HepG2 (cell line): ENCODE measurements around the gene SLCO3A1. TPM values are rescaled to one million over a fixed set of nuclear protein-coding genes. Genes with fewer than 3 reads are reported as not detected.

Source experiments
- ATAC-seq: fragments of 200-7000 bp; cut with Tn5 transposase; 3 replicates; pipeline ENCODE4 v1.9.1; 2020; ENCODE audit warnings: mild to moderate bottlenecking, moderate library complexity
- BruUV-seq: library from RNA; stranded (reverse); fragments of 400-500 nt; replicated peaks from 2 replicates; lab custom pipeline; 2021; lab: Mats Ljungman, UMichigan
- CTCF ChIA-PET: fragments of 300-600 bp; formaldehyde crosslinking; extraction: SDS; loops from one replicate; lab custom pipeline; 2021; ENCODE audit warnings: low total read pairs, inconsistent platforms, low intra/inter-chr PET ratio; lab: Yijun Ruan, JAX
- POLR2A ChIA-PET: fragments of 350-600 bp; sonication (Branson Sonifier 250); formaldehyde crosslinking; loops from one replicate; lab custom pipeline; 2020; ENCODE audit warnings: antibody characterized with exemption, inconsistent platforms; lab: Yijun Ruan, JAX
- DNase-seq: peaks from one replicate; pipeline ENCODE4 v3.0.0-alpha.2; 2015; ENCODE audit warnings: low spot score
- FAIRE-seq: peaks from 3 replicates; lab custom pipeline; 2011; peaks lifted over from hg19 to GRCh38; lab: Jason Lieb, UNC
- H2AFZ ChIP-seq: one replicate; pipeline ENCODE4 v1.6.1; 2011; ENCODE audit warnings: low read length, inconsistent platforms
- H3K27ac ChIP-seq: fragments of 300-600 bp; 3 replicates; pipeline ENCODE4 v1.8.0; 2011; ENCODE audit warnings: mixed run types, mild to moderate bottlenecking, mixed read lengths, low read length, inconsistent platforms; ENCODE audit not compliant: insufficient read depth; ENCODE audit errors: extremely low read length
- H3K27me3 ChIP-seq, 2 experiments: fragments of 200-600 bp in 1 of 2; 2 replicates in 1 of 2; 3 replicates in 1 of 2; pipeline versions ENCODE4 v1.6.0 to v1.8.0; 2011; ENCODE audit warnings: low read length in 2 of 2, mild to moderate bottlenecking in 2 of 2, moderate library complexity in 2 of 2, inconsistent platforms in 1 of 2; ENCODE audit not compliant: insufficient read depth in 2 of 2, control insufficient read depth in 1 of 2
- H3K36me3 ChIP-seq, 2 experiments: fragments of 200-600 bp in 1 of 2; replicated peaks in 1 of 2; 2 replicates in 1 of 2; 3 replicates in 1 of 2; pipeline versions ENCODE4 v1.5.1 to v1.8.0; 2011; ENCODE audit warnings: low read length in 2 of 2, inconsistent platforms in 1 of 2; ENCODE audit not compliant: insufficient read depth in 2 of 2, control insufficient read depth in 1 of 2
- H3K4me1 ChIP-seq: 2 replicates; pipeline ENCODE4 v1.5.1; 2012; ENCODE audit warnings: low read length, inconsistent platforms; ENCODE audit not compliant: insufficient read depth
- H3K4me2 ChIP-seq: 2 replicates; pipeline ENCODE4 v1.6.0; 2011; ENCODE audit warnings: low read depth, low read length, inconsistent platforms
- H3K4me3 ChIP-seq, 3 experiments: fragments of 200-600 bp in 1 of 3; sonication (generic), shearing (Covaris generic) in 1 of 3; replicated peaks in 1 of 3; 2 replicates each; pipeline ENCODE4 v1.5.1; 2011 to 2016; ENCODE audit warnings: low read length in 3 of 3, inconsistent platforms in 2 of 3, low read depth in 2 of 3, mild to moderate bottlenecking in 2 of 3, control low read depth in 1 of 3, mixed read lengths in 1 of 3; ENCODE audit not compliant: insufficient read depth in 1 of 3
- H3K79me2 ChIP-seq: one replicate; pipeline ENCODE4 v1.6.1; 2011; ENCODE audit warnings: low read length, inconsistent platforms; ENCODE audit not compliant: insufficient read depth
- H3K9ac ChIP-seq: 2 replicates; pipeline ENCODE4 v1.6.0; 2011; ENCODE audit warnings: mild to moderate bottlenecking, low read depth, low read length, inconsistent platforms; ENCODE audit not compliant: insufficient read depth
- H3K9me3 ChIP-seq: 2 replicates; pipeline ENCODE4 v1.5.1; 2012; ENCODE audit warnings: mild to moderate bottlenecking, low read length
- H4K20me1 ChIP-seq: 2 replicates; pipeline ENCODE4 v1.6.0; 2011; ENCODE audit warnings: inconsistent platforms, mild to moderate bottlenecking, low read length, moderate library complexity; ENCODE audit not compliant: insufficient read depth
- DR1 ChIP-seq: sonication (generic); formaldehyde crosslinking; IDR thresholded peaks from 2 replicates; pipeline ENCODE4 v1.8.0; 2021; ENCODE audit warnings: mild to moderate bottlenecking, missing genetic modification reagents, inconsistent platforms
- PPARG ChIP-seq: conservative IDR thresholded peaks from 2 replicates; pipeline ENCODE4 v1.6.1; 2016; ENCODE audit warnings: missing biosample characterization, missing genetic modification reagents
- SNAPC2 ChIP-seq: sonication (generic); formaldehyde crosslinking; IDR thresholded peaks from 2 replicates; pipeline ENCODE4 v1.8.1; 2022; ENCODE audit warnings: mild to moderate bottlenecking, missing genetic modification reagents
- ZBTB42 ChIP-seq: sonication (generic); formaldehyde crosslinking; IDR thresholded peaks from 2 replicates; pipeline ENCODE4 v1.5.0; 2020; ENCODE audit warnings: mild to moderate bottlenecking, missing genetic modification reagents
- ZNF121 ChIP-seq: sonication (generic); formaldehyde crosslinking; IDR thresholded peaks from 2 replicates; pipeline ENCODE4 v1.5.0; 2020; ENCODE audit warnings: mild to moderate bottlenecking, missing genetic modification reagents
- ZNF260 ChIP-seq: sonication (generic); formaldehyde crosslinking; IDR thresholded peaks from 2 replicates; pipeline ENCODE4 v1.4.0; 2020; ENCODE audit warnings: missing genetic modification reagents, low read depth, mild to moderate bottlenecking, borderline replicate concordance
- ZNF264 ChIP-seq: sonication (generic); formaldehyde crosslinking; IDR thresholded peaks from 2 replicates; pipeline ENCODE4 v1.4.0; 2020; ENCODE audit warnings: missing genetic modification reagents
- ZNF441 ChIP-seq: sonication (generic); formaldehyde crosslinking; IDR thresholded peaks from 2 replicates; pipeline ENCODE4 v1.7.0; 2021; ENCODE audit warnings: missing genetic modification reagents, borderline replicate concordance
- ZXDC ChIP-seq: sonication (generic); formaldehyde crosslinking; IDR thresholded peaks from 2 replicates; pipeline ENCODE4 v1.5.0; 2020; ENCODE audit warnings: mild to moderate bottlenecking, missing genetic modification reagents
- WGBS: methylation state at CpG from one replicate; pipeline ENCODE4 v1.1.6; 2017; ENCODE audit warnings: low lambda C conversion rate; 5-methylcytosine and 5-hydroxymethylcytosine counted together
- in situ Hi-C: cut with HindIII; loops from 2 replicates; pipeline ENCODE4 v1.10.0; 2017; ENCODE audit warnings: low pct_unique_long_range_greater_than_20kb; ENCODE audit not compliant: extremely low pct_ligation_motif_present
- intact Hi-C: fragments of 100-400 bp; cut with micrococcal nuclease; formaldehyde crosslinking; loops from one replicate; pipeline ENCODE4 v1.10.0; 2022; ENCODE audit not compliant: unreplicated experiment
- polyA plus RNA-seq, 8 experiments: library from polyadenylated mRNA; depleted of rRNA in 3 of 8; stranded (reverse) in 7 of 8; unstranded in 1 of 8; fragments of >200 nt; fragmentation: Illumina TruSeq in 4 of 8; extraction: Trizol in 4 of 8; gene quantifications; 2 replicates each; pipeline versions ENCODE4 v1.2.1 to v1.2.3, GENCODE V29; 2011 to 2016; ENCODE audit warnings: low read depth in 4 of 8, missing spikeins in 1 of 8, mixed read lengths in 1 of 8; ENCODE audit not compliant: insufficient read depth in 1 of 8
- total RNA-seq, 5 experiments: library from RNA; depleted of rRNA; stranded (reverse); fragments of >200 nt; fragmentation: Illumina TruSeq; extraction: Trizol; gene quantifications; 2 replicates each; pipeline ENCODE4 v1.2.3, GENCODE V29; 2016; ENCODE audit warnings: low read depth in 1 of 5

SLCO3A1 gene
- total and polyA plus RNA-seq, 2 of the 13 experiments (the other 11 are each of a cell fraction or from before 2014, with no cell fraction given) = 0.02 TPM; not detected in 1

- H3K4me3 ChIP-seq = no peak overlapping the region
- H3K4me2 ChIP-seq = no peak overlapping the region
- TF ChIP-seq ZNF121 (CRISPR knock-in tag) (no peak), SNAPC2 (CRISPR knock-in tag) (no peak), ZNF264 (CRISPR knock-in tag) (no peak), ZXDC (no peak), ZNF441 (no peak), DR1 (CRISPR knock-in tag) (no peak), PPARG (no peak), ZNF260 (CRISPR knock-in tag) (no peak), ZBTB42 (CRISPR knock-in tag) (no peak)
- no peaks in the 10 kb centered on the region for H3K9me3 ChIP-seq
- no peaks in the 10 kb centered on the region for H3K4me1 ChIP-seq
- in situ Hi-C loops = no loop called here
- WGBS = 36% methylated on average over 3 of the region's 8 CpGs
- intact Hi-C loops = no loop called here
- no peak overlapping the region for H2AFZ ChIP-seq
- FAIRE-seq (no peak), ATAC-seq (no peak), DNase-seq (no peak)
- BruUV-seq = no TSS peak
- H3K9ac ChIP-seq = no peak overlapping the region
- H3K36me3 ChIP-seq = no peaks in the 10 kb centered on the region
- CTCF ChIA-PET = no interaction called here
- peaks cover 0 to 1% of the 10 kb centered on the region in 2 experiments; a peak in 1 of 5 replicates for H3K27me3 ChIP-seq
- H3K79me2 ChIP-seq = no peaks in the 10 kb centered on the region
- no peaks in the 10 kb centered on the region for H4K20me1 ChIP-seq
- POLR2A ChIA-PET = no interaction called here
- no peak overlapping the region for H3K27ac ChIP-seq
Measured at GRCh38 chr15:91866971-91867372, 13.5 kb downstream of the SLCO3A1 start.
